ENCODE results near the gene UBE2O. TPM values are rescaled to one million over a fixed set of nuclear protein-coding genes. Genes with fewer than 3 reads are reported as not detected.

Gene UBE2O
- total and polyA plus RNA-seq, 2 donors (not counting 3 experiments of a cell fraction or from before 2014, with no cell fraction given): 13.9 to 34.1 TPM

DNA sequence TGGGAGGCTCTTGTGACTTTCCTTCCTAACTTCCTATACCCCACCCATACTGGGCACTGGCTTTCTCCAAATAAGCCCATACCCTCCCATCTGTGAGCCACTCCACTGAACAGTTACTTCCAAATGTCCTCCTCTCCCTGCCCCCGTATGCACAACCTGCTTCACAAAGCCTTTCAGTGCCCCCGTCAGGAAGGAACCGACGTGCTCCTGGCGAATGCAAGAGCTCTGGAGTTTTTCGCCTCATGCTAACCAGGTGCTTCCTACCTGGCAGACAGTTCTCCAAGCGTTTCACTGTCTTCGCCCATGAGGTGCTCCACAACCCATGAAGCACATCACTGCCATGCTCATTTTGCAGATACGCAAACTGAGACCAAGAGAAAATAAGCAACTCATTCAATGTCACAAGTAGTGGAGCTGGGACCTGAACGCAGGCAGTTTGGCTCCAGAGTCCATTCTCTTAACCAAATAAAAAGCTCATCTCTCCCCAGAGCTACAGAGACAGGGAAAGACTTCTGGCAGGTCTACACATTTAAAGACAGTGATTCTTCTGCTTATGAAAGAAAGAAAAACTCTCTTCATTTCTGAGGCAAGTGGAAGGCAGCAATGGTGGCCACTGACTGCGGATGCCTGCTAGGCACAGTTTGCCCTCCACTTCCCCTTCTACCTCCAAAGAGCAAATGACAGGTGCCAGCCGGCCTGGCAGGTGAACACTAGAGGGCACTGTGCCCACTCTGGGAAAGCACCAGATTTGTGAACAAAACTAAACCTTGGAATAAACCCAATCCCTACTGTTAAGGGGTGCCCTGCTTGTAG is 44.7 kb downstream of the UBE2O start:
- Histone ChIP-seq H2AFZ (ENCODE audit: low read depth, low read length) (no peak overlapping the region), H3K79me2 (ENCODE audit: control insufficient read depth, insufficient read depth, low read length) (no peaks in the 10 kb centered on the region), H4K20me1 (replicated peaks; ENCODE audit: control insufficient read depth, extremely low read depth, insufficient read depth, low read length) (no peaks in the 10 kb centered on the region), H3K4me2 (ENCODE audit: insufficient read depth, low read length) (no peak overlapping the region), H3K27me3 (ENCODE audit: control insufficient read depth in 2 of 2, insufficient read depth in 2 of 2, low read length in 2 of 2) (no peaks in the 10 kb centered on the region), H3K9ac (replicated peaks; ENCODE audit: extremely low read depth, insufficient read depth, low read length) (no peak overlapping the region), H3K9me1 (replicated peaks; ENCODE audit: control insufficient read depth, extremely low read depth, insufficient read depth, low read length) (no peaks in the 10 kb centered on the region), H3K27ac (ENCODE audit: insufficient read depth, low read depth, low read length) (no peak overlapping the region), H3K9me3 (replicated peaks; ENCODE audit: control insufficient read depth, insufficient read depth, low read length) (no peaks in the 10 kb centered on the region), H3K4me3 (replicated peaks in 1 of 3; ENCODE audit: insufficient read depth in 1 of 3, low read depth in 1 of 3, low read length in 3 of 3) (no peak overlapping the region), H3K4me1 (ENCODE audit: control insufficient read depth, extremely low read depth, insufficient read depth, low read length) (no peaks in the 10 kb centered on the region), H3K36me3 (ENCODE audit: control insufficient read depth in 2 of 2, extremely low read depth in 1 of 2, insufficient read depth in 2 of 2, low read length in 2 of 2) (peaks cover 5 to 7% of the 10 kb centered on the region in 2 experiments)
- ChIA-PET CTCF (interaction anchor here (0.6 to 9.1 kb wide), 24 partner anchors 9 to 333 kb away, joined by 3 to 319 read pairs (median 4); partner anchors contain the start of genes AANAT and UBE2O), POLR2A (no interaction called here)
- no peak for TF ChIP-seq MYC (IDR thresholded peaks at IDR 0.05; ENCODE audit: low read depth, low read length)
- TF ChIP-seq EZH2 (IDR thresholded peaks at IDR 0.05; ENCODE audit: borderline replicate concordance, low read depth, low read length, severe bottlenecking): no peak
- TF ChIP-seq, protein P1, sequence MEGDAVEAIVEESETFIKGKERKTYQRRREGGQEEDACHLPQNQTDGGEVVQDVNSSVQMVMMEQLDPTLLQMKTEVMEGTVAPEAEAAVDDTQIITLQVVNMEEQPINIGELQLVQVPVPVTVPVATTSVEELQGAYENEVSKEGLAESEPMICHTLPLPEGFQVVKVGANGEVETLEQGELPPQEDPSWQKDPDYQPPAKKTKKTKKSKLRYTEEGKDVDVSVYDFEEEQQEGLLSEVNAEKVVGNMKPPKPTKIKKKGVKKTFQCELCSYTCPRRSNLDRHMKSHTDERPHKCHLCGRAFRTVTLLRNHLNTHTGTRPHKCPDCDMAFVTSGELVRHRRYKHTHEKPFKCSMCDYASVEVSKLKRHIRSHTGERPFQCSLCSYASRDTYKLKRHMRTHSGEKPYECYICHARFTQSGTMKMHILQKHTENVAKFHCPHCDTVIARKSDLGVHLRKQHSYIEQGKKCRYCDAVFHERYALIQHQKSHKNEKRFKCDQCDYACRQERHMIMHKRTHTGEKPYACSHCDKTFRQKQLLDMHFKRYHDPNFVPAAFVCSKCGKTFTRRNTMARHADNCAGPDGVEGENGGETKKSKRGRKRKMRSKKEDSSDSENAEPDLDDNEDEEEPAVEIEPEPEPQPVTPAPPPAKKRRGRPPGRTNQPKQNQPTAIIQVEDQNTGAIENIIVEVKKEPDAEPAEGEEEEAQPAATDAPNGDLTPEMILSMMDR (IDR thresholded peaks at IDR 0.05; ENCODE audit: extremely low read depth in 1 of 2, insufficient read depth in 1 of 2, low read depth in 1 of 2, low read length in 2 of 2): peak; percentile 92
- DNase-seq (ENCODE audit: low read depth, low spot score): peak; percentile 66
- peak; percentile 88 for FAIRE-seq
- intact Hi-C loops (cut with micrococcal nuclease) (loop anchor here (1.0 to 2.0 kb wide), 3 partner anchors 50 to 98 kb away; partner anchors contain the start of gene AANAT), dilution Hi-C loops (cut with MboI; ENCODE audit: extremely low pct_ligation_motif_present, low sequenced_read_pairs) (no loop called here)
- BruUV-seq (replicated peaks): no TSS peak

DNA sequence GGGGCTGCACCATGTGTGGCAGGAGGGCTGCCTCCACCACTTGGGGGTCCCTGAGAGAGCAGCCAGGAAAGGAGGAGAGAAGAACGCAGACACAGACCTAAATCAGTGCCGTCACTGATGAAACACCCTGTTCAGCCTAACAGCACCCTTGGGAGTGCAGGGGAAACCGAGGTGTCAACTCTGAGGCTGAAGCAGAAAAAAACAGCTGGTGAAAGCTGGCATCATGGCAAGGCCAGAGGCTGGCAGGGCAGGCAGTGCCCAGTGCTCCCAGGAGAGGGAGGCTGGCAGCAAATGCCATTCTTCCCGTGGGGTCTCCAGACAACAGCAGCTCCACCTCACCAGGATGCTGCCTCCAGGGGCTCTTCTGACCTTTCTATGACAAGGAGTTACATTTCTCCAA is 45.4 kb downstream of the UBE2O start:
- POLR2A ChIA-PET: no interaction called here
- intact Hi-C loops (cut with micrococcal nuclease) (no loop called here), dilution Hi-C loops (cut with MboI; ENCODE audit: extremely low pct_ligation_motif_present, low sequenced_read_pairs) (no loop called here)
- H2AFZ ChIP-seq (ENCODE audit: low read depth, low read length): no peak overlapping the region
- no peaks in the 10 kb centered on the region for H3K4me1 ChIP-seq (ENCODE audit: control insufficient read depth, extremely low read depth, insufficient read depth, low read length)
- H3K4me2 ChIP-seq (ENCODE audit: insufficient read depth, low read length): no peak overlapping the region
- peaks cover 5 to 9% of the 10 kb centered on the region in 2 experiments for H3K36me3 ChIP-seq (ENCODE audit: control insufficient read depth in 2 of 2, extremely low read depth in 1 of 2, insufficient read depth in 2 of 2, low read length in 2 of 2)
- H3K9ac ChIP-seq (replicated peaks; ENCODE audit: extremely low read depth, insufficient read depth, low read length): no peak overlapping the region
- no peak overlapping the region for H3K27ac ChIP-seq (ENCODE audit: insufficient read depth, low read depth, low read length)
- TF ChIP-seq JUN (IDR thresholded peaks at IDR 0.05; ENCODE audit: borderline replicate concordance, insufficient read depth, insufficient read length, low read depth) (no peak), FOS (IDR thresholded peaks at IDR 0.05; ENCODE audit: borderline replicate concordance, insufficient read depth, low read length) (no peak), POLR2AphosphoS5 (IDR thresholded peaks at IDR 0.05; ENCODE audit: insufficient read depth, low read depth, low read length) (no peak), POLR2A (IDR thresholded peaks at IDR 0.05; ENCODE audit: low read depth, low read length) (no peak), MYC (IDR thresholded peaks at IDR 0.05; ENCODE audit: low read depth, low read length) (no peak), EZH2 (IDR thresholded peaks at IDR 0.05; ENCODE audit: borderline replicate concordance, low read depth, low read length, severe bottlenecking) (no peak), GATA2 (IDR thresholded peaks at IDR 0.05; ENCODE audit: insufficient read depth, insufficient read length, low read depth, low read length) (no peak)
- TF ChIP-seq, protein P1 (IDR thresholded peaks at IDR 0.05; ENCODE audit: extremely low read depth in 1 of 2, insufficient read depth in 1 of 2, low read depth in 1 of 2, low read length in 2 of 2): no peak
- TF ChIP-seq, protein P2, sequence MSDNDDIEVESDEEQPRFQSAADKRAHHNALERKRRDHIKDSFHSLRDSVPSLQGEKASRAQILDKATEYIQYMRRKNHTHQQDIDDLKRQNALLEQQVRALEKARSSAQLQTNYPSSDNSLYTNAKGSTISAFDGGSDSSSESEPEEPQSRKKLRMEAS (IDR thresholded peaks at IDR 0.05; ENCODE audit: insufficient read depth, insufficient read length): no peak
- H3K79me2 ChIP-seq (ENCODE audit: control insufficient read depth, insufficient read depth, low read length): no peaks in the 10 kb centered on the region
- H3K4me3 ChIP-seq (replicated peaks in 1 of 3; ENCODE audit: insufficient read depth in 1 of 3, low read depth in 1 of 3, low read length in 3 of 3): no peak overlapping the region
- H3K9me1 ChIP-seq (replicated peaks; ENCODE audit: control insufficient read depth, extremely low read depth, insufficient read depth, low read length): no peaks in the 10 kb centered on the region
- FAIRE-seq (no peak), DNase-seq (ENCODE audit: low read depth, low spot score) (no peak)
- no peaks in the 10 kb centered on the region for H3K27me3 ChIP-seq (ENCODE audit: control insufficient read depth in 2 of 2, insufficient read depth in 2 of 2, low read length in 2 of 2)
- no peaks in the 10 kb centered on the region for H3K9me3 ChIP-seq (replicated peaks; ENCODE audit: control insufficient read depth, insufficient read depth, low read length)
- no peaks in the 10 kb centered on the region for H4K20me1 ChIP-seq (replicated peaks; ENCODE audit: control insufficient read depth, extremely low read depth, insufficient read depth, low read length)
- CTCF ChIA-PET: interaction anchor here (1.6 to 9.1 kb wide), 4 partner anchors 9 to 48 kb away, joined by 11 to 319 read pairs (median 14); partner anchors contain the start of gene UBE2O
- BruUV-seq (replicated peaks): no TSS peak
